Left renal pelvis (tissue), 4 donors: ENCODE measurements around the gene RAB11FIP2. TPM values are rescaled to one million over a fixed set of nuclear protein-coding genes. Genes with fewer than 3 reads are reported as not detected.
"Not testable (repeated sequence)": the region's sequence is repeated elsewhere in the genome, so short reads cannot be mapped to it uniquely, and the experiment has no call there.

Source experiments
- DNase-seq, 4 donors: peaks; one replicate each; pipeline ENCODE4 v3.0.0-alpha.2; 2013; ENCODE audit warnings: low read depth in 4 of 4, low spot score in 3 of 4
- polyA plus RNA-seq, 4 donors: library from polyadenylated mRNA; unstranded; fragments of 120-200 nt; gene quantifications; one replicate each; pipeline ENCODE4 v1.2.1, GENCODE V29; 2013; ENCODE audit not compliant: insufficient read length in 4 of 4

RAB11FIP2 gene, protein sequence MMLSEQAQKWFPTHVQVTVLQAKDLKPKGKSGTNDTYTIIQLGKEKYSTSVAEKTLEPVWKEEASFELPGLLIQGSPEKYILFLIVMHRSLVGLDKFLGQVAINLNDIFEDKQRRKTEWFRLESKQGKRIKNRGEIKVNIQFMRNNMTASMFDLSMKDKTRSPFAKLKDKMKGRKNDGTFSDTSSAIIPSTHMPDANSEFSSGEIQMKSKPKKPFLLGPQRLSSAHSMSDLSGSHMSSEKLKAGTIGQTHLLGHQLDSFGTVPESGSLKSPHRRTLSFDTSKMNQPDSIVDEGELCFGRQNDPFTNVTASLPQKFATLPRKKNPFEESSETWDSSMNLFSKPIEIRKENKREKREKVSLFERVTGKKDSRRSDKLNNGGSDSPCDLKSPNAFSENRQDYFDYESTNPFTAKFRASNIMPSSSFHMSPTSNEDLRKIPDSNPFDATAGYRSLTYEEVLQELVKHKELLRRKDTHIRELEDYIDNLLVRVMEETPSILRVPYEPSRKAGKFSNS
- polyA plus RNA-seq = 10 to 100 TPM; 35.8 to 69.5 (median 65.9) TPM

DNA sequence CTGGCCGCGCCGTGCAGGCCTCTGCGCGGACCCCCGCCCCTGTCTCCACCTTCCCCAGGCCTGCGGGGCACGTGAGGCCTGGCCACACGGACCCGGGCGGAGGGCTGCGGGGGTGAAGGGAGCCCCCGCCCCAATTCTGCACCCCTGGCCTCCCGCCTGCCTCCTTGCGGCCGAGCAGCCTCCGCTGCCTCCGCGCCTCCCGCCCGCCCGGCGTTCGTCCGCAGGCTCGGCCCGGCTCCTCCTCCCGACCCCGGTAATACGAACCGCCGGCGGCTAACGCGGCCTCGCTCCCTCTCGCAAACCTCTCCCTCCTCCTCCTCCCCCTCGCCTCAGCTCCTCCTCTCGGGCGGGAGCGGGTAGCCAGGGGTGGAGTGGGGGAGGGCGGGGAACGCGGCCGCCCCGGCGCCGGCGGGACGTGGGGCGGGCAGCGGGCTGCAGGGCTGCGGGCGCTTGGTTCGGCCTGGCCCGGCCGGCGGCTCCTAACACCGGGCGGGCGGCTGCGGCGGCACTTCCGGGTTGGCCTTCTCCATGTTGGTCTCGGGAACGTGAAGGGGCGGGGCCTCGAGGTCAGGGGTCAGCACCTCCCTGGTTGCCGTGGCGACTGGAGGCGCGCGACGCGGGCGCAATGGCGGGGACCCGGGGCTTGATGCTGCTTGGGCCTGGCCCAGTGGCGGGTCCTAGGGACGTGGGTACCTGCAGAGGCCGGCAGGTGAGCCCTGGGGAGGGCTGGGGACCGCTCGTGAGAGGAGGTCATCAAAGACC lies at the start of gene RAB11FIP2:
RAB11FIP2 (minus strand) TSS at position 547 of the 762 bp plus-strand sequence. CDS start 778 bp downstream, outside the sequence.
- peak in 3 of 4 donors; percentile 87 to 88 (median 87) for DNase-seq

DNA sequence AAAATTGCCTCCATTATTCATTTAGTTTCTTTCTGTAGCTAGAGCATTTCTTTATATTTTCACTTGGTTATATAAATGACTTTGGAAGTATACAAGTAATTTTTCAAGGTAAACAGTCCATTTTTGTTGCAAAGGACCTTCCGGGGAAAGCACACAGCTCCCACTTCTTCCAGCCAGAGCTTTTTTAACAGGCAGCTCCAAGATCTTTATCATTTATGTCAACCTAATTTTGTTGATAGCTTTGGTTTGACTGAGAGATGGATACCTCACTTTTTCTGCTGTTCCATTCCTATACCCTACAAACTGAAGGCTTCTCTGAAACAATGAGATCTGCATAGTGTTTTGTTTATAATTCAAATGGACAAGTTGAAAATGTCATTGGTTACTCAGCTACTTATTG lies 49.3 kb upstream of the RAB11FIP2 start:
- DNase-seq = no peak

DNA sequence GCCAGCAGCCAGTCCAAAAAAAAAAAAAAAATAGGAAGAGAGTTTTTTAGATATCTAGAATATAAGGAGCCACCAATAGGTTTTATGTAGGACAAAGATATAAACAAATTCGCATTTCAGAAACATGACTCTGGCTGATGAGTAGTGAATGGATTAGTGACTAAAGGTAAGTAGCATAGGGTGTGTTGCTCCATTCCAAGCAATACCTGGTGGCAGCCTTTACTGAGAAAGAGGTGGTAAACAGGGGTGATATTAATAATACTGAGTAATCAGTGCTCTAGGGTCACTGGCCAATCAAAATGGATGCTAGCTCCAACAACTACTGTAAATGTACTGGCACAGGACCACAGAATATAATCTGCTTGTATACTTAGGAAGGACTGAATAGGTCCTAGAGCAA lies 45.5 kb upstream of the RAB11FIP2 start:
- DNase-seq = no peak

DNA sequence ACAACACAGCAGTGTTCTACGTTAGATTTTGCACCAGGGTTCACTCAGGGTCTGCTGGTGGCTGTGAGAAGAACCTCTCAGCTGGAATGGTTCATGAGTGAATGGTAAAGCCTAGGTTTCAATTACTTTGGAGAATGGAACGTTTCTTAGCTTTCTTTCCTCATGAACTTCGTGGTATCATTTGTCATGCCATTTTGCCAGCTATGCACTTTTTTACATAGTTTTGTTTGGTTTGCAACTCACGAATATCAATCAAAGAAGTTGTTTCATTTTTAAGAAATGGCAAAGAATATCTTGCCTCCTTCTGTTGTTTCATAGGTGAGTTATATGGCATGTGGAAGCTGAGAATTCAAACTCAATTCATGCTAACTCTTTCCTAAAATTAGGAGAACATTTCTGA lies 34.1 kb upstream of the RAB11FIP2 start:
- DNase-seq = no peak

DNA sequence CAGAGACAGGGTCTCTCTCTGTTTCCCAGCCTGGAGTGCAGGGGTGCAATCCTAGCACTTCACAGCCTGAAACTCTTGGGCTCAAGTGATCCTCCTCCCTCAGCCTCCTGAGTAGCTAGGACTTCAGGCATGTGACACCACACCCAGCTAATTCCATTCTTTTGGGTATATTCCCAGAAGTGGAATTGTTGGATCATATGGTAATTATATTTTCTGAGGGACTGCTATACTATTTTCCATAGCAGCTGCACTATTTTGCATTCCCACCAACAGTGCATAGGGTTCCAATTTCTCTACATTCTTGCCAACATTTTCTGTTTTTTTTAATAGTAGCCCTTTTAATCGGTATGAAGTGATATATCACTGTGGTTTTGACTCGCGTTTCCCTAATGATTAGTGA lies 30.0 kb upstream of the RAB11FIP2 start:
- no peak for DNase-seq

DNA sequence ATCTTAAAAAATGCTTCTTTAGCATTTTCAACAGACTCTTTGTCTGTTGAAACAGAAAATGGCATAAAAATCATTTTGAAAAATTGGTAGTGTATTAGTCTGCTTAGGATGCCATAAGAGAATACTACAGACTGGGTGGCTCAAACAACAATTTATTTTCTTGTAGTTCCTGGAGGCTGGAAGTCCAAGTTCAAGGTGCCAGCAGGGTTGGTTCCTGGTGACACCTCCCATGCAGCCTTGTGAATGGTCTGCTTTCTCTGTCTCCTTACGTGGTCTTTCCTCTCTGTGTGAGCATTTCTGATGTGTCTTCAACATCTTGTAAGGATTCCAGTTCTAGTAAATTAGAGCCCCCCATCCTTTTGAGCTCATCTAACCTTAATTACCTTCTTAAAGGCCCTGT lies 26.1 kb upstream of the RAB11FIP2 start:
- no peak for DNase-seq

DNA sequence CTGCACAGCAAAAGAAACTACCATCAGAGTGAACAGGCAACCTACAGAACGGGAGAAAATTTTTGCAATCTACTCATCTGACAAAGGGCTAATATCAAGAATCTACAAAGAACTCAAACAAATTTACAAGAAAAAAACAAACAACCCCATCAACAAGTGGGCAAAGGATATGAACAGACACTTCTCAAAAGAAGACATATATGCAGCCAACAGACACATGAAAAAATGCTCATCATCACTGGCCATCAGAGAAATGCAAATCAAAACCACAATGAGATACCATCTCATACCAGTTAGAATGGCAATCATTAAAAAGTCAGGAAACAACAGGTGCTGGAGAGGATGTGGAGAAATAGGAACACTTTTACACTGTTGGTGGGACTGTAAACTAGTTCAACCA lies 20.6 kb upstream of the RAB11FIP2 start:
- DNase-seq = not testable (repeated sequence)

DNA sequence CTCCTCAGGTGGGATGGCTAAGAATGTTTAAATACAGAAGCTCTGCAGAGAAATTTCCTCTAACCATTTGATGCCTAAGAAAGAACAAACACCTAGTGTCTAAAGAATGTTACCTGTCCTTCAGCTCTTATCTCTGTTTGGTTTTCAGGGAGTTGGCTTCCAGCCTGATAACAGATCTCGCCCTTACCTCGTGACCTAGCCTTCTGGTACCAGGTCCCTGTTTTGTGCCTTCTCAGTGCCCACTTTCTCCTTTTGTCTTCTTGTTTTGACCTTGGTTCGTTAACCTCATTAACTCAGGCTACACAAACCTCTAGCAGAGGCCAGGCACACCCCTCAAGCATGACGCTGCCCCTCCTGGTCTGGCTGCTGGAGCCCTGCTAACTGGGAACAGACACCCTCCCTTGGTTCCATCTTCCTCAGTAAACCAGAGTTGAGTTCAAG lies 16.1 kb upstream of the RAB11FIP2 start:
- no peak for DNase-seq

DNA sequence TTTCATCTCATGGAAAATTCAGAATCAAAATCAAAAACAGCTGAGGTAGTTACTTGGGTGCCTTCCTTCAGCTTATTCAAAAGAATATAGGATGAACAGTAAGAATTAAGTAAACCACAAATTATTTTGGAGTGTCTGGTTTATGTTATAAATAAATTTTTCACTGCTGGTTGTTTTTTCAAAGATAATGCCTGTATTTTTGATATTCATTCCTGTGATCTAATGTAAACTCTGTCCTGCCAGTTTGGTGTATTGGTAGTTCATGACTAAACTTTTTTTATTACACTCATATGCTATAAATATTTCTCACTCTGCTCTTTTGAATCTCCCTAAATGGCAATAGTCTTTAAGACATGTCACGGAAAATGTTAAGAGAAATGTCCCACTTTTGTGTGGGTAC lies 11.6 kb upstream of the RAB11FIP2 start:
- DNase-seq = no peak

DNA sequence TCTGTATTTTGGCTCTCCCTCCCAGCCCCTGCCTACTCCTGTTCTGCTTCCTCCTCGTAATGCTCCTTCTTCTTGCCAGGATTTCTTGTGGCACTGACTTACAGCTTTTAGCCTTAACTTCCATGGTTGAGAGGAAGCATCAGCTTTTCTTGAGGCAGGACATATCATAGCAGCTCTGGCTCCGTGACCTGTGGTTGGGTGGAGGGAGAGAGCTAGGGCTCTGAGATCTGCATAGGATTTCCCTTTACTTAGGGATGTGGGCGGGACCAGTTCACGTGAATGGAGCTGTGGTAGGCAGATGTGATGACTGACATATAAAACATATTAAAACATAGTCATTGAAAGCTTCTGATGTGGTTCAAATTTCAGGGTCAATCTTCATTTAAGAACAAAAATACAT lies 10.6 kb upstream of the RAB11FIP2 start:
- DNase-seq = no peak

DNA sequence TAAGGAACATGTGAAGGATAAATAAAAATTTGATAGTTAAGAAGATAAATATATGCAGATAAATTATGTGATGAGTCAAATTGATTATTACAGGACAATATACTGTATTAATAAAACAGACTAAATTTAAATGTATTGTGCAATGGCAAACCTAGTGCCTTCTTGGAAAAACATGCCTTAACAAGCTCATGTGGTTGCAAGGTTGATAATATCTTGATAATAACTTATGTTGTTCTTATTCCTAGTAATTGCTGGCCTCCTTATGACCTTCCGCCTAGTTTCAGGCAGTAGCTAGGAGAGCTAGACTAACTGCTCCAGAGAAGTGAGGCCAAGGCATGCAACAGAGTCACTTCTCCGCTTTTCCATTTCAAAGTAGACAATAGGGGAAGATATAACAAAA lies 7.6 kb upstream of the RAB11FIP2 start:
- DNase-seq = no peak

DNA sequence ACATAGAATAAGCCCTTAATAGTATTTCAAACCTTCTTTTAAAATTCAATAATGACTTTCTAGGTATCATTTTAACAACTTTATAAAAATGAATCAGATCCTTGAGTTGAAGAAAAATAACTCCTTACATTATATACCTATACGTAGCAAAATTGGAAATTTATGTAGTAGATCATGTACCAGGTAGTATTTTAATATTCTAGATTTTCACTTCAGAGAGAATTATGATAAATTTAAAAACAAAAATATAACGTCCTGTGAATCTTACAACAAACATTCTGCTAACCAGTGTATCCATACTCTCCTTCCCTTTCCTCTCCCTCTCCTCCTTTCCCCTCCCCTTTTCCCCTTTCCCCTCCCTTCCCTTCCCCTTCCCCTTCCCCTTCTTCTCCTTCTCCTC lies 6.1 kb upstream of the RAB11FIP2 start:
- DNase-seq = no peak

DNA sequence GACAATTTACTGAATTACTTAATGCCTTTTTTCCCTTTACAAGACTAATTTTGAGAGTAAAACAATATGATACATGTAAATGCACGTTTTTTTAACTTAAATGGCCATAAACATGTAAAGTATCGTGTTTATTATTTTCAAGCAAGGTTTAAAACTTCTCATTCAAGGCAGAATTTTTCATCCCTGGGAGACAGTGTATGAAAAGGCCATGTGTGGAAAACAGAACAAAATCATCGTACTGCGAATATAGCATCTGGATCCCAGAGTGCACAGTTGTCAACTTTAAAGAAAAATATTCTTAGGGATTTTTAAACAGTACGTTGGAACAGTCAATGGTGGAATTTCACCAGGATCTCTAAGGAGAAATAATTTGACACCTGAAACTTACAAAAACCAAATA lies 1.1 kb upstream of the RAB11FIP2 start:
- no peak for DNase-seq

DNA sequence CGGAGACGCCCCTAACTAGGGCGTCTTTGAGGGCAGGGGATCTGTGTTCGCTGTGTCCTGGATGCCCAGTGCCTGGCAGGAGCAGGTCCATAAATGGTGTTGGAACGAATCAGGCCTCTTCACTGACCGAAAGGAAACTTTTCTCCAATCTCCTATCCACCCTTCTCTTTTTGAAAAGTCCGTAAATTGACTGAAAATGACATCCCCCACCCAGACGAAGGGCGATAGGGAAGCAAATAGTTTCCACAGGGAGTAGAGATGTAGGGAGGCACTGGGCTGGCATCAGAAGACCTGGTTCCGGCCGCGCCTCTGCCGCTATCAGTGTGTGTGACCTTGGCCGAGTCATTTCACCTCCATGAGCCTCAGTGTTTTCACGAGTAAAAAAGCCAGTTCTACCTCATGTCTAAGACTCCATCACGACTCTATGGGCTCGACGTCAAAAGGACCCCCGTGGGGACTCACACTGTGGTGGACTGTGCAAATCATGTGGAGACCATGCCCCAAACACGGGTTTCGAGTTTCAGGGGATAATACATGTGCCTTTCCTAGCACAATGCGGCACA lies 497 bp upstream of the RAB11FIP2 start:
- no peak for DNase-seq

DNA sequence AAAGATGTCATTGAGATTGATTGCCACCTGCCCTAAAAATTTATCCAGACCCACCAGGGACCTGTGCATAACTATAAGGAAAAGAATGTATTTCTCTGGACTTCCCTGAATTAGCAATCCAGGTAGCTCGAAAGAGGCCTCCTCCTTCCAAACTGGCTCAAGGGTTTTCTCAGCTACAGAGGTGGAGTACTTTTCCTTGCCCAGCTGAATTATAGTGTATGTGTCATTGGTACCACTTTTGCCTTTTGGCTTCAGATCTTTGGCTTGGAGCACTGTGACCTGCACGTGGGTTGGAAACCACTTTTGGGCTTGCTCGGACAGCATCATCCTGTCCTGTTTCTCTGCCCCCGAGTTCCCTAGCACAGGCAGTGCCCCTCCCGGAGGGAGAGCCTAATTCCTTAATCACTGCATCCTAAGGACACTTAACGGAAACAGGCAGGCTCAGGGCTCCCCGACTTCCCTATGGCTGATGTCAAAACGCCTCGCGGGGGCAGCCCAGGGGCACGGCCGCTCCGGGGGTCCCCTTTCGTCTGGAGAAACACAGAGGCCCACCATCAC lies 825 bp downstream of the RAB11FIP2 start:
- no peak for DNase-seq

DNA sequence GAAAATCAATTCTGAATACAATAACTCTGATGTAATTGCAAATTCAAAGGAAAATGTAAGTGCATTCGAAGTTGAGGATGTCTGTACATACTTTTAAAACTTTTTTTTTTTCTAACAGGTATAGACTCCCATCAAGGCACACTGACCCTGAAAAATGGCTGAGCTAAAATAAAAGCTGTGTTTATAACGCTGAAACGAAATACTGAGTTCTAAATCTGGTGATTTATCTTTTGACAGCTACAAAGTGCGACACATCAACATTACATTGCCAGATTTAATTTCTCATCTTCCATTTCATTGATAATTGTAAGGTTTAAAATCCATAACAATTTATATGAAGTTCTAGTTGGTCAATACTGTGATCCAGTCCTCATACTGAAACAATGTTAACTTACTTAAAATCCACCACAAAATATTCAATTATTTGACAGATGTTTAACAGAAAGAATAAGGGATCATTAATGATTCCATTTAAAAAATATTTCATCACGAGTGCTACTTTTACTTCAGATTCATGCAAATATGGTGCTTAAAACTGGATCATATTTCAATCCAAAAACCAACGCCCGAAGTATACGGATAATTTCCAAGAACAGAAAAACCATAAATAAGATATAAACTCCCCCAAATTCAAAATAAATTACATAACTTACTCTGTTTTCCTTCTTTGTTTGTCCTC lies 1.4 kb downstream of the RAB11FIP2 start:
- no peak for DNase-seq

DNA sequence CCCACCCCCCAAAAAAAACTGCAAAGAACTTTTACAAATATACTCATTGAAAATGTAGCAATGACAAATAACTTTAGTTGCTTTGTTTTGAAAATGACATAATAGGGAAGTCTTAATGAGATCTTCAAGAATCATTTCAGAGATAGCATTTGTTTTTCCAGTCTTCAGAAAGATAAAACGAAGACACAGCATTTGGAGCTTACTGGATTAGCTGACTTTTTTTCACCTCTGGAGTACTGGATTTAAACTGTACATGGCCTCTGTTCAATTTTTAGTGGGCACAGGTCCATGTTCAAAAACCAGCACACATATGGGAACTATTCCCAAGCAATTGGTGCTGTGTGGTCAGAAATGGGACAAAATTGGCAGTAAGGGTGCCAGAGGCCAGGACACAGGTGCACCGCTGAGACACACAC lies 3.9 kb downstream of the RAB11FIP2 start:
- DNase-seq = no peak

DNA sequence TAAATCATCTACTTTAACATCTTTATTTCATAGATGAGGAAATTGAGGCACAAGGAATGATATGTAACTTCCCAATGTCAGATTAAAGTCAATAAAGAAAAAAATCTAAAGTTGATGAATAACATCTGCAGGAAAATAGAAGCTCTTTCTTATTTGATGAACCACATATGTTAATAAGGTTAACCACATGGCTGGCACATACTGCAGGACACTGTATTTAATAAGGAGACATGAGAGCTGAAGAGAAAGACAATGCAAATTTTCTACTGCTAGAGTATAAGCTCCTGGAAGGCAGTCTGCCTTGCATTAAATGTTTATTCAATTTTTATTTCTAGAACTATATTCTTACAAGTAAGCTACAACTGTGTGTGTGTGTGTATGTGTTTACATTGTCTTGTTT lies 4.4 kb downstream of the RAB11FIP2 start:
- DNase-seq = no peak

DNA sequence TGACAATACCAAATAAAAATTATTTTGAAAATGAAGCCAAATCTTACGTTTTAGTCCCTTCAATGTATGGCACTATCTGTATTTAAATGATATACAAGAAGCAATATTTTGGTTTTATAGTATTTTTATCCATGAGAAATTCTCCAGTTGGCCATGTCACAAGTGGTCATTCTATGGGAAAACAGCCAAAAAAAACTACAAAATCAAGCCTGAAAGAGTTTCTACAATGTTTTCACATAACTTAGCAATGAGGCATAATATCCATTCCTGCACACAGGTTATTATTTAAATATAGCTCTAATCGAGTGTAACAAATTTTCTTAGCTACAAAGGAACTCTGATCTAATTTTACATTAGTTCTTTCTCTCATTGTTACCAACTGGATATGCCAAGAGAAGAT lies 5.4 kb downstream of the RAB11FIP2 start:
- DNase-seq = no peak

DNA sequence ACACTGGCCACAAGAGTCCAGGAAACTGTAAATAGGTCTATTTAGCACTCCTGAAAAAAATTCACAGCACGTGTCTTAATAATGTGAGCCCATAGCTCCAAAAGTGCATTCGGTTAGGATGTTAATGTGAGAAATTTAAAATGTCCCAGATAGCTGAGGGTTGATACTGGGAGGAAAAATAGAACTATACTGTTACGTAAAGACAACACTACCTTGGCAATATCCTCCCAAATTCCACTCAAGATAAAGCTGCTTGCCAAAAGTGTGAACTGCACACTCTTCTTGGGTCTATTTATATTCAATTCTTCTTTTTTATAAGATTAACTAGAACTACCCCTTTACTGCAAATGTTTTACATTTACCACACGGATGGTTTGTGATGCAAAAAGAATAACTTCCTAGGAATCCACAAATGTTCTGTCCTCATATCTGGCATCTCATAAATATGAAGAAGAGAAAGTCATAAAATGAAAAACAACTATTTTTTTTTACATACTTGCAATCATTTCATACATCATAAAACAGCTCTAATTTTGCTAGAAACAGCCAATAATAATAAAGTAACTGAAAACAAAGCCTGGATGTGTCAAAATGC lies 10.4 kb downstream of the RAB11FIP2 start:
- no peak for DNase-seq
